ENCODE measurements around the gene MPZL1. TPM values are rescaled to one million over a fixed set of nuclear protein-coding genes. Genes with fewer than 3 reads are reported as not detected.

Gene MPZL1
- total and polyA plus RNA-seq, 2 of the 13 experiments (the other 11 are each of a cell fraction or from before 2014, with no cell fraction given) = 38.0 to 68.7 TPM

DNA sequence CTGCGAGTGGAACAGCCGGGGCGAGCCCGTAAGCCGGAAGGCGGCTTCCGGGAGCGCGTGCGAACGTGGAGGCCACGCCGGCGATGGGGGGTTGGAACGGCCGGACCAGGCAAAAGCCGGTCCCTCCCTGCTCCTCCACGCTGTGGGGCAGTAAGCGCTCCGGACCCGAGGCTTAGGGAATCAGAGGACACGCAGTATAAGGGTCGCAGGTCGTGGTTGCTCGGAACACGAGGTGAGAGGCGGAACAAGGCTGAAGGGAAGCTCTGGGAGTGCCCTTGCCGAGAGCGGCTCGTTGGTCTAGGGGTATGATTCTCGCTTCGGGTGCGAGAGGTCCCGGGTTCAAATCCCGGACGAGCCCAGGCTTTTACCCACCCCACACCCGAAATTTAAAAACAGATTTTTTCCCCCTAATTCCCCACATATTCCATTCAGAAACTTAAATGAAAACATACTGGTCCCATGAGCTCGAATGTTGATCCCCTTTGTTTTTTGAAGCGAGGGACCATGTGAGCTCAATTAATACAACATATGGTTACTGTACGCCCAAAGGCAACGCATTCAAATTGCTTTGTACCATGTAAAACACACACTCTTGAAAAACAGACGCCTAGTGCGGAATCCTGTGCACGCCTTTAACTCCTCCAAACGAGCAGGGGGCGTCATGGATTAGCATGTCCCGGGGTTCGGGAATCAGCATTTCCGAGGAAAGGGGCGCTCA lies 7.2 kb upstream of the MPZL1 start (continued):
- TF ChIP-seq FOXO1 (CRISPR knock-in tag; IDR thresholded peaks at IDR 0.05) (no peak; the same call in none of the 2 replicates), RFX3 (CRISPR knock-in tag; IDR thresholded peaks at IDR 0.05) (no peak), SAFB2 (CRISPR knock-in tag; IDR thresholded peaks at IDR 0.05; ENCODE audit: borderline replicate concordance, low read depth) (no peak; the same call in 1 of the 2 replicates), ZNF557 (CRISPR knock-in tag; IDR thresholded peaks at IDR 0.05) (no peak), SMARCE1 (IDR thresholded peaks at IDR 0.05; ENCODE audit: borderline replicate concordance) (no peak), ZNF788 (CRISPR knock-in tag; IDR thresholded peaks at IDR 0.05; ENCODE audit: borderline replicate concordance) (peak; percentile 75), SNRNP70 (IDR thresholded peaks at IDR 0.05; ENCODE audit: low read depth, low read length) (no peak), ZEB1 (IDR thresholded peaks at IDR 0.05; ENCODE audit: insufficient replicate concordance, low read depth) (no peak), EHMT2 (IDR thresholded peaks at IDR 0.05; ENCODE audit: borderline replicate concordance, low read depth, low read length) (no peak), ZNF567 (CRISPR knock-in tag; IDR thresholded peaks at IDR 0.05; ENCODE audit: borderline replicate concordance) (no peak; the same call in 1 of the 2 replicates), ETV5 (CRISPR knock-in tag; IDR thresholded peaks at IDR 0.05; ENCODE audit: borderline replicate concordance) (peak; percentile 92), TRIM24 (CRISPR knock-in tag; IDR thresholded peaks at IDR 0.05) (no peak), ZNF230 (CRISPR knock-in tag; IDR thresholded peaks at IDR 0.05) (peak; percentile 98), DNMT1 (CRISPR knock-in tag; IDR thresholded peaks at IDR 0.05) (no peak), MEF2D (CRISPR knock-in tag; IDR thresholded peaks at IDR 0.05) (no peak), POLR2A (IDR thresholded peaks at IDR 0.05; ENCODE audit: insufficient read depth in 1 of 2, low read depth in 2 of 2, low read length in 2 of 2) (peak; percentile 40 to 50; a peak in 1 of 4 replicates), SAP130 (CRISPR knock-in tag; IDR thresholded peaks at IDR 0.05; ENCODE audit: low read depth) (peak; percentile 68), ZNF660 (CRISPR knock-in tag; IDR thresholded peaks at IDR 0.05; ENCODE audit: borderline replicate concordance, low read depth) (no peak), SMAD1 (CRISPR knock-in tag; IDR thresholded peaks at IDR 0.05; ENCODE audit: borderline replicate concordance, low read depth) (no peak), ARHGAP35 (CRISPR knock-in tag; IDR thresholded peaks at IDR 0.05; ENCODE audit: borderline replicate concordance) (no peak), JARID2 (CRISPR knock-in tag; IDR thresholded peaks at IDR 0.05; ENCODE audit: insufficient replicate concordance) (no peak)
- TF ChIP-seq, protein P1, sequence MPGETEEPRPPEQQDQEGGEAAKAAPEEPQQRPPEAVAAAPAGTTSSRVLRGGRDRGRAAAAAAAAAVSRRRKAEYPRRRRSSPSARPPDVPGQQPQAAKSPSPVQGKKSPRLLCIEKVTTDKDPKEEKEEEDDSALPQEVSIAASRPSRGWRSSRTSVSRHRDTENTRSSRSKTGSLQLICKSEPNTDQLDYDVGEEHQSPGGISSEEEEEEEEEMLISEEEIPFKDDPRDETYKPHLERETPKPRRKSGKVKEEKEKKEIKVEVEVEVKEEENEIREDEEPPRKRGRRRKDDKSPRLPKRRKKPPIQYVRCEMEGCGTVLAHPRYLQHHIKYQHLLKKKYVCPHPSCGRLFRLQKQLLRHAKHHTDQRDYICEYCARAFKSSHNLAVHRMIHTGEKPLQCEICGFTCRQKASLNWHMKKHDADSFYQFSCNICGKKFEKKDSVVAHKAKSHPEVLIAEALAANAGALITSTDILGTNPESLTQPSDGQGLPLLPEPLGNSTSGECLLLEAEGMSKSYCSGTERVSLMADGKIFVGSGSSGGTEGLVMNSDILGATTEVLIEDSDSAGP (CRISPR knock-in tag; IDR thresholded peaks at IDR 0.05; ENCODE audit: borderline replicate concordance) = peak; percentile 81
- TF ChIP-seq, protein P2, sequence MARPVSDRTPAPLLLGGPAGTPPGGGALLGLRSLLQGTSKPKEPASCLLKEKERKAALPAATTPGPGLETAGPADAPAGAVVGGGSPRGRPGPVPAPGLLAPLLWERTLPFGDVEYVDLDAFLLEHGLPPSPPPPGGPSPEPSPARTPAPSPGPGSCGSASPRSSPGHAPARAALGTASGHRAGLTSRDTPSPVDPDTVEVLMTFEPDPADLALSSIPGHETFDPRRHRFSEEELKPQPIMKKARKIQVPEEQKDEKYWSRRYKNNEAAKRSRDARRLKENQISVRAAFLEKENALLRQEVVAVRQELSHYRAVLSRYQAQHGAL (CRISPR knock-in tag; IDR thresholded peaks at IDR 0.05; ENCODE audit: not compliant biosample characterization) = peak; percentile 26
- TF ChIP-seq, protein P3, sequence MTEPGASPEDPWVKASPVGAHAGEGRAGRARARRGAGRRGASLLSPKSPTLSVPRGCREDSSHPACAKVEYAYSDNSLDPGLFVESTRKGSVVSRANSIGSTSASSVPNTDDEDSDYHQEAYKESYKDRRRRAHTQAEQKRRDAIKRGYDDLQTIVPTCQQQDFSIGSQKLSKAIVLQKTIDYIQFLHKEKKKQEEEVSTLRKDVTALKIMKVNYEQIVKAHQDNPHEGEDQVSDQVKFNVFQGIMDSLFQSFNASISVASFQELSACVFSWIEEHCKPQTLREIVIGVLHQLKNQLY (CRISPR knock-in tag; IDR thresholded peaks at IDR 0.05) = peak; percentile 46; the same call in 1 of the 2 replicates
- TF ChIP-seq, protein P4, sequence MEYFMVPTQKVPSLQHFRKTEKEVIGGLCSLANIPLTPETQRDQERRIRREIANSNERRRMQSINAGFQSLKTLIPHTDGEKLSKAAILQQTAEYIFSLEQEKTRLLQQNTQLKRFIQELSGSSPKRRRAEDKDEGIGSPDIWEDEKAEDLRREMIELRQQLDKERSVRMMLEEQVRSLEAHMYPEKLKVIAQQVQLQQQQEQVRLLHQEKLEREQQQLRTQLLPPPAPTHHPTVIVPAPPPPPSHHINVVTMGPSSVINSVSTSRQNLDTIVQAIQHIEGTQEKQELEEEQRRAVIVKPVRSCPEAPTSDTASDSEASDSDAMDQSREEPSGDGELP (IDR thresholded peaks at IDR 0.05; ENCODE audit: borderline replicate concordance, low read depth) = no peak
- TF ChIP-seq, protein P5, sequence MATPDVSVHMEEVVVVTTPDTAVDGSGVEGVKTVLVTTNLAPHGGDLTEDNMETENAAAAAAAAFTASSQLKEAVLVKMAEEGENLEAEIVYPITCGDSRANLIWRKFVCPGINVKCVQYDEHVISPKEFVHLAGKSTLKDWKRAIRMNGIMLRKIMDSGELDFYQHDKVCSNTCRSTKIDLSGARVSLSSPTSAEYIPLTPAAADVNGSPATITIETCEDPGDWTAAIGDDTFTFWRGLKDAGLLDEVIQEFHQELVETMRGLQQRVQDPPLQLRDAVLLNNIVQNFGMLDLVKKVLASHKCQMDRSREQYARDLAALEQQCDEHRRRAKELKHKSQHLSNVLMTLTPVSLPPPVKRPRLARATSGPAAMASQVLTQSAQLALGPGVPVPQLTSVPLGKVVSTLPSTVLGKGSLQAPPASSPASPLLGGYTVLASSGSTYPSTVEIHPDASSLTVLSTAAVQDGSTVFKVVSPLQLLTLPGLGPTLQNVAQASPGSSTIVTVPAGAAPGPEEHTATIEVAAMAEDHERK (CRISPR knock-in tag; IDR thresholded peaks at IDR 0.05; ENCODE audit: low read depth) = peak; percentile 53; the same call in 1 of the 2 replicates
